C4-2B (cell line): ENCODE data around the gene RGL2.

ENCODE experiments used
- H3K27ac ChIP-seq: fragments of 450-650 bp; 2 replicates; pipeline ENCODE4 v1.5.1; 2017
- ZFX ChIP-seq: fragments of 450-650 bp; IDR thresholded peaks from 2 replicates; pipeline ENCODE4 v1.6.1; 2017
- TF ChIP-seq, protein P1 (sequence below): fragments of 450-650 bp; conservative IDR thresholded peaks from 2 replicates; pipeline ENCODE4 v1.5.1; 2017; ENCODE audit warnings: mild to moderate bottlenecking

Gene RGL2

DNA sequence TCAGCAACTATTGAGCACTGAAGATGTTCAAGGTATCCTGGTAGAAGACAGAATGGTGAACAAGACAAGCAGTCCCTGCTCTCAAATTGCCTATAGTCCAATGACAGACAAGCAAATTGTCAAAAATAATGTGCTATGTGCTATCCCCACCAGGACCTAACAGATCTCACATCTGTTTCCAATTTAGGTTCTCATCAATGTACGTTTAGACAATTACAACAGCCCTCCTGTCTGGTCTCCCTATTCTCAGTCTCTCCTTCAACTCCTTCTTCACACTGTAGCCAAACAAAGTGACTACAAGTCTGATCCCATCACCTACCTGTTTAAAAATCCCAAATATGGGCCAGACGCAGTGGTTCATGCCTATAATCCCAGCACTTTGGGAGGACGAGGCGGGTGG, 7.6 kb upstream of the RGL2 start:
- H3K27ac ChIP-seq = no peak overlapping the region
- TF ChIP-seq, protein P1, sequence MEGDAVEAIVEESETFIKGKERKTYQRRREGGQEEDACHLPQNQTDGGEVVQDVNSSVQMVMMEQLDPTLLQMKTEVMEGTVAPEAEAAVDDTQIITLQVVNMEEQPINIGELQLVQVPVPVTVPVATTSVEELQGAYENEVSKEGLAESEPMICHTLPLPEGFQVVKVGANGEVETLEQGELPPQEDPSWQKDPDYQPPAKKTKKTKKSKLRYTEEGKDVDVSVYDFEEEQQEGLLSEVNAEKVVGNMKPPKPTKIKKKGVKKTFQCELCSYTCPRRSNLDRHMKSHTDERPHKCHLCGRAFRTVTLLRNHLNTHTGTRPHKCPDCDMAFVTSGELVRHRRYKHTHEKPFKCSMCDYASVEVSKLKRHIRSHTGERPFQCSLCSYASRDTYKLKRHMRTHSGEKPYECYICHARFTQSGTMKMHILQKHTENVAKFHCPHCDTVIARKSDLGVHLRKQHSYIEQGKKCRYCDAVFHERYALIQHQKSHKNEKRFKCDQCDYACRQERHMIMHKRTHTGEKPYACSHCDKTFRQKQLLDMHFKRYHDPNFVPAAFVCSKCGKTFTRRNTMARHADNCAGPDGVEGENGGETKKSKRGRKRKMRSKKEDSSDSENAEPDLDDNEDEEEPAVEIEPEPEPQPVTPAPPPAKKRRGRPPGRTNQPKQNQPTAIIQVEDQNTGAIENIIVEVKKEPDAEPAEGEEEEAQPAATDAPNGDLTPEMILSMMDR = no peak
- no peak for TF ChIP-seq ZFX

DNA sequence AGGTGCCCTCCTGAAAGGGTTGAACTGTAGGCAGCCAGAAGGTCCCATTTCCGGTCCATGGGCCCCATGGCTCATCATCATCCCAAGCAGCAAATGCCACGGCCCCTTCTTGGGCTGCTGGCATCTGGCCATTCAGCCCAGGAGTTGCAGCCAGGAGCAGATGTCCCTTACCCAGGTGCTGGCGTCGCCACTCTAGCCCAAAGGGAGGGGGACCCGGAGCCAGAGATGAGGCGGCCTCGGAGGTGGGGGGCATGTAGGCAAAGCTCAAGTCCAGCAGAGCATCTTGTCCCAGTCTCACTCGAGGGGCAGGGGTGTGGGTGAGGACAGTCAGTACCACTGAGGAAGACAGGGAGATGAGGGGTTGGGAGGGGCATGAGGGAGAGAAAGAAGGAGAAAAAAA, 6.3 kb upstream of the RGL2 start:
- TF ChIP-seq, protein P1 = no peak
- no peak for TF ChIP-seq ZFX
- H3K27ac ChIP-seq = no peak overlapping the region

DNA sequence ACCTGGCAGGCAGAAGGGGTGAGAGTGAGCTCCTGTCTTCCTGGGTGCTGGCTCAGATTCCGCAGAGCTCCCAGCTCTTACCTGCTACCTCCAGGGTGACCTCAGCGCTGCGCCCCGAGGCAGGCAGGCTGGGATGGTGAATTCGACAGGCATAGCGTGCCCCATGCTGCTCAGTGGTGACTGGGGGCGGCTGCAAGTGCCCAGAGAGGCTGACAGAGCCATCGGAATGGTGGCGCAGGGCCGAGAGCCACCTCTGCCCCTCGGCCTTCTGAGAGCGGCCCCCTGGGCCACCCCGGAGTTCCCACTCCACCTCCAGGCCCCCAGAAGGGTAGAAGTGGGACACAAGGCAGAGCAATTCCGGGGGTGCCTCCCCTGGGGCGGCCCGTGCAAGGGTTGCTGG, 5.5 kb upstream of the RGL2 start:
- TF ChIP-seq ZFX = no peak
- TF ChIP-seq, protein P1 = no peak
- no peak overlapping the region for H3K27ac ChIP-seq

DNA sequence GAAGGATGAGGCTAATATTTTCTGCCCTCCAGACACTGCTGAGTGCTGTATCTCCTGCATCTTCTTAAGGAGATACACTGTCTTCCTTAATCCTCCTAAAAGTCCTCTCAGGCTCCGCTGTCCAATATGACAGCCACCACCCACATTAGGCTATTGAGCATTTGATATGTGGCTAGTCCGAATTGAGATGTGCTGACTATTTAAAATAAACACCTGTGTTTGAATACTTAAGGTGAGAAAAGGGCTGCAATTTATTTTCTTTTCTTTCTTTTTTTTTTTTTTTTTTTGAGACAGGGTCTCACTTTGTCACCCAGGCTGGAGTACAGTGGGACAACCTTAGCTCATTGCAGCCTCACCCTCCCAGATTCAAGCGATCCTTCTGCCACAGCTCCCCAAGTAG, 3.1 kb upstream of the RGL2 start:
- TF ChIP-seq ZFX = no peak
- TF ChIP-seq, protein P1 = no peak
- H3K27ac ChIP-seq = no peak overlapping the region

DNA sequence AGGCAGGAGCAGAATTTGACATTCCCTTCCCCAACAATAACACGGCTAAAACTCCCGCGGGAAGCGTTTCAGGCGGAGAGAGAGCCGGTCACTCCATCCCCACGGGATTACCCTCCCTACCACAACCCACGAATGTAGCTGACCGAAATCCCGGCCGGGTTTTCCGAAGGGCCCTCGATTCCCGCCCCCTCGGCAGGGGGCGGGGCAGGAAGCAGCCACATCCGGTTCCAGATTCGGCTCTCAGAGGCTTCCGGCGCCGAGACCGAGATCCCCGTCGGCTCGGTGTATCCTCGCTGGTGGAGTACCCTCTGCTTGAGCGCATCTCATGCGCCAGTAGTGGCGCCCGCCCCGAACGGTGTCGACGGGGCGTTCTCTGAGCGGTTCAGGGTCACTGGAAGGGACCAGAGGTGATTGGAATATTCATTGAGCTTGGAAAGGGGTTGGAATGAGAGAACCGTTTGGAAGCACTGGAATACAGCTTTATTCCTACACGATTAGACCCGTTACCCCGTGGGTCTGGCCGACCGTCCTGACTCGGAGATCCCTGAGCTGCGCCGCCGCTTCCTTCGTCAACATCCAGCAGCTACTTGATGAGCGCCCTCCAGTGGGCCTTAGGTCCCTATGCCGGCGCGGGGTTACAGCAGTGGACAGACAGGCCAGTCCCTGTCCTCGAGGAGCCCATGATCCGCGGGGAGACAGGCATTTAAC, 649 bp upstream of the RGL2 start:
- TF ChIP-seq, protein P1 = peak; percentile 90
- TF ChIP-seq ZFX = no peak
- peak overlapping the region; percentile 87 for H3K27ac ChIP-seq

DNA sequence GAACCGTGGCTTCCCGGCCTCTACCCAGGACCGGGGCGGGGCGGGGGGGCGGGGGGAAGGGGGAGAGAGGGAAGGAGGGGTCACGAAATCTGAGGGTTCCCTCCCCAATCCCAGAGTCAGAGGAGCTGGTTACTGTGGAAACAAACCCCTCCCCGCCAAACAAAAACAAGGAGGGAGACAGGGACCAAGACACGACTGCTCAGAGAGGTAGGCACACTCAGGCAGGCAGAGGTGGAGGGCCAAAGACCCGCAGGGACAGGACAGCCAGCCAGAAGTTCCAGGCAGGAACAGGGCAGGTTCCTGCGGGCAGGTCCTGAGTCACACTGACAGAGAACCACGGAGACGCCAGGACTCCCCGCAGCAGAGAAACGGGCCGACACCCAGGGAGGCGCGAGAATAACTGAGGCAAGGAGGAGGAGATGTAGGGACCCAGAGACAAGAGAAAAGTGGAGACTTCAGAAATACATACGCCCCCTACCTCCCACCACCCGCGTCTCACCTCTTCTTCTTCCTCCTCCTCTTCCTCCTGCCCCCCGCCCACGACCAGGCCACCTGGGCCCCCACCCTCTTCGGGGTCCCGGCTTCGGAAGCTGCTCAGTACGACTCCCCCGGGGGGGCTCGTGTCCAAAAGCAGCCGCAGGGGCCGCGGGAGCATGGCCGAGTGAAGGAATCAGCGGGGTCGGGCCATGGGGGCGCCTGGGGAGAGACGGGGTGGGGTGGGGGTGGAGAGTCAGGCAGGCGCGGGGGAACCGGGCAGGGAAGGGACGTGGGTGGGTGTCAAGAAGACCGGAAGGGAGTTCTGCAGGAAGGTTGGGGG, 578 bp downstream of the RGL2 start:
- TF ChIP-seq, protein P1 = no peak
- H3K27ac ChIP-seq = peak overlapping the region; percentile 87

DNA sequence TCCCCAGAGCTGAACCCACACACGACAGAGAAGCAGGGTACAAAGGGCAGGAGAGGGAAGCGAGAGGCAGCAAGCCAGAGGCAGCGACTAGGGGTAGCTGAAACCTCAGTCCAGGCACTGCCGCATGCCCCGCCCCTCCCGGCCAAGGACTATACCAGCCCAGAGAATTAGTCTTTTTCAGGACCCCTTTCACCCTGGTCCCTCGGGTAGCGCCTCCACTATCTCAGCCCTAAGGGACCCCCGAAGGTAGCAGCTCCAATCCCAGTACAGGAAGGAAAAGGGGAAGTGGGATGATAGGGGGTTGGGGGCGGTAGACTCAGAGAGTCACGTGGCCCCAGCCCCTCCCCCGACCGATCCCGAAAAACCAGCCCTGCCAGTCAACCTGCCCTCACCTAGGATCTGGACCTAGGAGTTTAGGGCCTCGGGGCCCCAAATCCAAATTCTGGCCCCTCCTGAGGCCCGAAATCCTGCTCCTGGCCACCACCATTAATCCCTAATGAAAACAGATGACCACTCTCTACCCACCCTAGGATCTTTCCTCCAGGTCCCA, 1.3 kb downstream of the RGL2 start:
- H3K27ac ChIP-seq = peak overlapping the region; percentile 87
- TF ChIP-seq ZFX = peak; percentile 44; the same call in 1 of the 2 replicates
- TF ChIP-seq, protein P1 = no peak
